B cell (primary cell): ENCODE measurements around the gene SMIM1. TPM values are rescaled to one million over a fixed set of nuclear protein-coding genes. Genes with fewer than 3 reads are reported as not detected.
A peak's percentile ranks its signal among the peaks of the same experiment; 100 is the strongest.

Experiments used
- ATAC-seq: fragments of 200-7000 bp; cut with Tn5 transposase; one replicate; pipeline ENCODE4 v1.10.0; 2021; ENCODE audit warnings: low read depth, mild to moderate bottlenecking, moderate number of reproducible peaks, moderate library complexity
- CTCF ChIA-PET: fragments of 350-600 bp; sonication (Branson Sonifier 250); formaldehyde crosslinking; loops from one replicate; lab custom pipeline; 2021; ENCODE audit warnings: antibody characterized with exemption, inconsistent platforms; lab: Charles Lee
- POLR2A ChIA-PET: fragments of 350-600 bp; sonication (Branson Sonifier 250); formaldehyde crosslinking; loops from one replicate; lab custom pipeline; 2021; ENCODE audit warnings: antibody characterized with exemption; lab: Charles Lee
- DNase-seq: peaks from one replicate; pipeline ENCODE4 v3.0.0; 2013
- H2AFZ ChIP-seq: 2 replicates; pipeline ENCODE4 v1.6.1; 2012; ENCODE audit warnings: mild to moderate bottlenecking, low read depth, low read length; ENCODE audit not compliant: insufficient read depth, poor library complexity, severe bottlenecking
- H3K27ac ChIP-seq, 2 donors: 1 replicate in 1 of 2; 2 replicates in 1 of 2; pipeline ENCODE4 v1.5.1; 2012 to 2013; ENCODE audit warnings: low read length in 2 of 2, mild to moderate bottlenecking in 2 of 2, moderate library complexity in 1 of 2
- H3K27me3 ChIP-seq, 4 experiments: fragments of 200-600 bp in 1 of 4; sonication (generic) in 1 of 4; replicated peaks in 1 of 4; 1 replicate in 2 of 4; 2 replicates in 2 of 4; pipeline versions ENCODE4 v1.6.1 to v1.7.0; 2013 to 2016; ENCODE audit warnings: low read length in 3 of 4, mild to moderate bottlenecking in 2 of 4, mixed read lengths in 1 of 4, moderate library complexity in 1 of 4; ENCODE audit not compliant: insufficient read depth in 4 of 4, control insufficient read depth in 3 of 4; ENCODE audit errors: control extremely low read depth in 1 of 4
- H3K36me3 ChIP-seq, 2 experiments: replicated peaks in 1 of 2; 1 replicate in 1 of 2; 2 replicates in 1 of 2; pipeline versions ENCODE4 v1.6.1 to v1.7.1; 2013; ENCODE audit warnings: low read length in 1 of 2; ENCODE audit not compliant: insufficient read depth in 2 of 2, control insufficient read depth in 1 of 2; ENCODE audit errors: control extremely low read depth in 1 of 2, extremely low read depth in 1 of 2
- H3K4me1 ChIP-seq, 2 donors: fragments of 200-600 bp in 1 of 2; sonication (generic) in 1 of 2; 1 replicate in 1 of 2; 2 replicates in 1 of 2; pipeline versions ENCODE4 v1.5.1 to v1.6.1; 2013 to 2017; ENCODE audit warnings: low read length in 2 of 2; ENCODE audit not compliant: control insufficient read depth in 2 of 2, insufficient read depth in 2 of 2
- H3K4me2 ChIP-seq: replicated peaks from 2 replicates; pipeline ENCODE3; 2012; ENCODE audit warnings: mild to moderate bottlenecking, low read depth, low read length; ENCODE audit not compliant: poor library complexity, severe bottlenecking
- H3K4me3 ChIP-seq, 5 experiments: fragments of 200-600 bp in 1 of 5; sonication (generic) in 1 of 5; 1 replicate in 3 of 5; 2 replicates in 2 of 5; pipeline versions ENCODE4 v1.5.1 to v1.7.0; 2011 to 2016; ENCODE audit warnings: low read length in 4 of 5, mild to moderate bottlenecking in 4 of 5, low read depth in 2 of 5, control low read depth in 1 of 5, moderate library complexity in 1 of 5; ENCODE audit not compliant: insufficient read depth in 1 of 5; ENCODE audit errors: control extremely low read depth in 1 of 5, extremely low read depth in 1 of 5
- H3K79me2 ChIP-seq: fragments of 200-600 bp; sonication (generic); one replicate; pipeline ENCODE4 v1.6.0; 2016; ENCODE audit warnings: low read length; ENCODE audit not compliant: control insufficient read depth, insufficient read depth
- H3K9ac ChIP-seq: fragments of 200-600 bp; sonication (generic); 2 replicates; pipeline ENCODE4 v1.6.1; 2017; ENCODE audit warnings: mild to moderate bottlenecking, low read length, moderate library complexity
- H3K9me3 ChIP-seq, 3 donors: one replicate each; pipeline versions ENCODE4 v1.6.1 to v1.7.1; 2013; ENCODE audit warnings: low read length in 2 of 3; ENCODE audit not compliant: control insufficient read depth in 2 of 3, insufficient read depth in 1 of 3; ENCODE audit errors: control extremely low read depth in 1 of 3
- H4K20me1 ChIP-seq: 2 replicates; pipeline ENCODE4 v1.6.0; 2012; ENCODE audit warnings: mild to moderate bottlenecking, low read length; ENCODE audit not compliant: insufficient read depth, control insufficient read depth, poor library complexity, severe bottlenecking
- H3K27ac Mint-ChIP-seq: one replicate; pipeline ENCODE4 v1.8.0; 2021; ENCODE audit warnings: mixed read lengths
- H3K27me3 Mint-ChIP-seq: one replicate; pipeline ENCODE4 v1.8.0; 2021; ENCODE audit warnings: mixed read lengths
- H3K4me1 Mint-ChIP-seq: one replicate; pipeline ENCODE4 v1.8.0; 2021; ENCODE audit warnings: mixed read lengths
- H3K4me3 Mint-ChIP-seq: one replicate; pipeline ENCODE4 v1.8.0; 2021; ENCODE audit warnings: mixed read lengths
- H3K9me3 Mint-ChIP-seq: one replicate; pipeline ENCODE4 v1.8.0; 2022; ENCODE audit warnings: mixed read lengths; ENCODE audit not compliant: insufficient read depth
- CTCF ChIP-seq: fragments of 200-600 bp; IDR thresholded peaks from one replicate; pipeline ENCODE4 v1.8.0; 2022; ENCODE audit warnings: antibody characterized with exemption, mild to moderate bottlenecking
- EZH2 ChIP-seq: IDR thresholded peaks from 2 replicates; pipeline ENCODE4 v1.6.1; 2012; ENCODE audit warnings: borderline replicate concordance, low read depth, mild to moderate bottlenecking, moderate library complexity, low read length; ENCODE audit not compliant: insufficient read depth, poor library complexity, severe bottlenecking
- WGBS: methylation state at CpG from one replicate; pipeline ENCODE4 v1.1.5; 2013; ENCODE audit warnings: missing lambda C conversion rate; ENCODE audit not compliant: insufficient coverage; 5-methylcytosine and 5-hydroxymethylcytosine counted together
- intact Hi-C: fragments of 100-400 bp; cut with micrococcal nuclease; formaldehyde crosslinking; loops from one replicate; pipeline ENCODE4 v1.10.0; 2022
- polyA plus RNA-seq: library from polyadenylated mRNA; depleted of rRNA; stranded (reverse); fragments of >200 nt; gene quantifications from 2 replicates; pipeline ENCODE4 v1.2.3, GENCODE V29; 2012
- total RNA-seq, 2 donors: library from RNA; stranded (reverse); fragments of 120-200 nt in 1 of 2; gene quantifications; 1 replicate in 1 of 2; 2 replicates in 1 of 2; pipeline versions ENCODE4 v1.2.3 to v1.2.4, GENCODE V29; 2013 to 2022

SMIM1 gene
- total and polyA plus RNA-seq, 2 donors (not counting 1 experiment from before 2014, with no cell fraction given) = 2.6 to 9.0 TPM

- TF ChIP-seq CTCF (peak; percentile 23), EZH2 (no peak)
Measured at GRCh38 chr1:3727042-3727824, 45.3 kb upstream of the SMIM1 start.

More at GRCh38 chr1:3727042-3727824, 45.3 kb upstream of the SMIM1 start:
- H3K9me3 ChIP-seq = peaks cover 0 to under 1% (median 0%) of the 10 kb centered on the region in 3 donors
- peaks cover 0 to 3% (median 0%) of the 10 kb centered on the region in 4 experiments for H3K27me3 ChIP-seq
- ATAC-seq (no peak), DNase-seq (no peak)
- H3K4me1 Mint-ChIP-seq = peaks cover 2% of the 10 kb centered on the region
- no peak overlapping the region for H3K4me2 ChIP-seq
- no peak overlapping the region for H2AFZ ChIP-seq
- H3K9ac ChIP-seq = no peak overlapping the region
- no peak overlapping the region for H3K4me3 ChIP-seq
- no peaks in the 10 kb centered on the region for H3K36me3 ChIP-seq
- H3K9me3 Mint-ChIP-seq = no peaks in the 10 kb centered on the region
- intact Hi-C loops = no loop called here
- H3K27ac ChIP-seq = no peak overlapping the region
- peaks cover 3% of the 10 kb centered on the region for H3K27me3 Mint-ChIP-seq
- H3K27ac Mint-ChIP-seq = no peak overlapping the region
- no peaks in the 10 kb centered on the region for H4K20me1 ChIP-seq
- WGBS = 58% methylated on average over 33 of the region's 37 CpGs
- POLR2A ChIA-PET = no interaction called here
- H3K79me2 ChIP-seq = no peaks in the 10 kb centered on the region
- H3K4me1 ChIP-seq = no peaks in the 10 kb centered on the region
- CTCF ChIA-PET = interaction anchor here (1.0 to 1.9 kb wide), 3 partner anchors 11 to 274 kb away, joined by 3 to 8 read pairs (median 3); no protein-coding TSS in a partner anchor
- no peak overlapping the region for H3K4me3 Mint-ChIP-seq
